GM12801 (cell line): Measurements from ENCODE around the gene TYMP.

Experiments
- TF ChIP-seq, protein P1 (sequence below): IDR thresholded peaks from one replicate; pipeline ENCODE4 v1.5.1; 2011; ENCODE audit warnings: control low read depth; ENCODE audit not compliant: insufficient read length; ENCODE audit errors: extremely low read depth

TYMP gene

DNA sequence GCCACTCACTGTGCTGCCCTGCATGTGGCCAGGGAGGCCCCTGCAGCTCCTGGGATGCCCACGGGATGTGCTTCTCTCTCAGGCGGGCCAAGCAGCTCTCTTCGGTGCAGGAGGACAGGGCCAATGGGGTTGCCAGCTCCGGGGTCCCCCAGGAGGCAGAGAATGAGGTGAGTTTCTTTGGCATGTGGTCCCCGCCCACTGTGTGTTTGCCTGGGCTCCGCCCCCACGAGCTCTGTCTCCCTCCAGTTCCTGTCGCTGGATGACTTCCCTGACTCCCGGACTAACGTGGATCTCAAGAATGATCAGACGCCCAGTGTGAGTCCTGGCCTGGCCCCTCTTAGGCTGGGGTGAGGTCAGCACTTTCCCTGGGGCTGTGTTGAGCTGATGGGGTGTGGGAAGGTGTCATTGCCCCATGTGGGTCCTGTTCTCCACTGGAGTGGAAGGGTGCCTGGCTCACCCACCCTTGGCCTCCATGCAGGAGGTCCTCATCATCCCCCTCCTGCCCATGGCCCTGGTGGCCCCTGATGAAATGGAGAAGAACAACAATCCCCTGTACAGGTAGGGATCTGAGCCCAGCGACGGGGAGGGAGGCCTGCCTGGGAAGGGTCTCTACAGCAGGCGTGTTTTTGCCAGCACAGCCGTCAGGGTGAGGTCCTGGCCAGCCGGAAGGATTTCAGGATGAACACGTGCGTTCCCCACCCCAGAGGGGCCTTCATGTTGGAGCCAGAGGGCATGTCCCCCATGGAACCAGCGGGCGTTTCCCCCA is 12.1 kb downstream of the TYMP start:
- TF ChIP-seq, protein P1, sequence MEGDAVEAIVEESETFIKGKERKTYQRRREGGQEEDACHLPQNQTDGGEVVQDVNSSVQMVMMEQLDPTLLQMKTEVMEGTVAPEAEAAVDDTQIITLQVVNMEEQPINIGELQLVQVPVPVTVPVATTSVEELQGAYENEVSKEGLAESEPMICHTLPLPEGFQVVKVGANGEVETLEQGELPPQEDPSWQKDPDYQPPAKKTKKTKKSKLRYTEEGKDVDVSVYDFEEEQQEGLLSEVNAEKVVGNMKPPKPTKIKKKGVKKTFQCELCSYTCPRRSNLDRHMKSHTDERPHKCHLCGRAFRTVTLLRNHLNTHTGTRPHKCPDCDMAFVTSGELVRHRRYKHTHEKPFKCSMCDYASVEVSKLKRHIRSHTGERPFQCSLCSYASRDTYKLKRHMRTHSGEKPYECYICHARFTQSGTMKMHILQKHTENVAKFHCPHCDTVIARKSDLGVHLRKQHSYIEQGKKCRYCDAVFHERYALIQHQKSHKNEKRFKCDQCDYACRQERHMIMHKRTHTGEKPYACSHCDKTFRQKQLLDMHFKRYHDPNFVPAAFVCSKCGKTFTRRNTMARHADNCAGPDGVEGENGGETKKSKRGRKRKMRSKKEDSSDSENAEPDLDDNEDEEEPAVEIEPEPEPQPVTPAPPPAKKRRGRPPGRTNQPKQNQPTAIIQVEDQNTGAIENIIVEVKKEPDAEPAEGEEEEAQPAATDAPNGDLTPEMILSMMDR, result no peak

- TF ChIP-seq, protein P1, result no peak
These were observed 12.9 kb downstream of the TYMP start for GRCh38 chr22:50516891-50517290.

- TF ChIP-seq, protein P1, result no peak
These were observed 13.7 kb downstream of the TYMP start for GRCh38 chr22:50516068-50516467.

- TF ChIP-seq, protein P1, result no peak
These were observed 16.6 kb downstream of the TYMP start for GRCh38 chr22:50513175-50513574.

GRCh38 chr22:50508897-50509296 is 20.9 kb downstream of the TYMP start:
- TF ChIP-seq, protein P1, result no peak

GRCh38 chr22:50507991-50508884 is 21.6 kb downstream of the TYMP start, which contains the start of gene NCAPH2:
NCAPH2 (plus strand) TSS chr22:50508224; CDS start chr22:50508338, 114 bp downstream.
- TF ChIP-seq, protein P1, result no peak

DNA sequence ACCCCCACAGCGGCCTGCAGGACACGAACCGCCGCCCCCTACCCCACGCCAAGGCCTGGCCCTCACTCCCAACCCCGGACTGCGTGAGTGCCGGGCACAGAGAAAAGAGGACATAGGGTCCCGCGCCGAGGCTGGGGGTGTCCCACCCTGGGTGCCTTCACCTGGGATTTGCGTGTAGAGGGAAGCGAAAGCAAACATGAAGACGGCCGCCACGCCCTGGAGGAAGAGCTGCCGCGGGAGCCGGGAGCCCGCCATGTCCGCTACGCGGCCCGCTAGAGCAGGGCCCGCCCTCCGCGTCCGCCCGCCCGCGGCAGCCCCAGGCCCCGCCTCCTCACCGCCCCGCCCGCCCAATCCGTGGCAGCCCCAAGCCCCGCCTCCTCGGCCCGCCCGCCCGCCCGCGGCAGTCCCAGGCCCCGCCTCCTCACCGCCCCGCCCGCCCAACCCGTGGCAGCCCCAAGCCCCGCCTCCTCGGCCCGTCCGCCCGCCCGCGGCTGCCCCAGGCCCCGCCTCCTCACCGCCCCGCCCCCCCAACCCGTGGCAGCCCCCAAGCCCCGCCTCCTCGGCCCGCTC is 22.3 kb downstream of the TYMP start, which contains the start of gene LMF2:
Gene LMF2 (minus strand): TSS at position 282 of the 570 bp plus-strand sequence. CDS start 27 bp downstream, at position 255.
- TF ChIP-seq, protein P1, result no peak
